ENCODE data around the gene ADGRG1.

The ADGRG1 gene

DNA sequence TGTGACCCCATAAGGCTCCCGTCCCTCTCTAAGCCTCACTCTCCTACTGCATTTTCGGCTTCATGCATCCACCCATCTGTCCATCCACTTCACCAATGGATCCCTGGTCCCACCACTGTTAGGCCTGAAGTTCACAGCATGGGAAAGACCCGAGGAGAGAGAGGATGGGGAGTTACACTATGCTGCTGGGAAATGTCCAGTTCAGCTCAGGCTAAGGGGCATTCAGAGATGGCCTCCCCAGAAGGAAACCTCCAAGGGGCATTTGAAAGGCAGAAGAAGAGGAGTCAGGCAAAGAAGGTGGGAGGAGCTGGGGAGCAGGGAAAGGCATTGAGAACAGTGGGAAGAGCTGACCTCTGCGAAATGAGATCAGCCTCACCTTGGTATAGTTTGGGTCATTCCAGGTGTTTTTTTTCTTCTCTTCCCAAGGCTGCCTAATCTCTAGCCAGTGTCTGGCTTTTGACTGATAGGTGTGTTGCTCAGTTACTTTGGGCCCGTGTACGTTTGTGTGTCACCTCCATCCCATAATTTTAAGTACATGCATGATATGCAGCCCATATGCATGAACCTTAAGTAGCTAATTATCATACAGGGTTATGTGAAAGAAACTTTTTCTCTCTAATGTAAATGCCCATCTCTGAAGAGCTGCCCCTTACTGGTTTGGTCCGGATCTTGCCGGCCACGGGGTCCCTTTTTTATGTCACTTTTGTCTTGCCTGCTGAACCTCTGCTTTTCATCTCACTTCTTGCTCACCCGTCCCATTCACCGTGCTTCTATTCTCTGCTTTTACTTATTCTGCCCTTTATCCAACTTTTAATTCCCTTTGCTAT lies 54.6 kb downstream of the ADGRG1 start:
- DNase-seq (ENCODE audit: insufficient read length, low spot score) (no peak), FAIRE-seq (no peak)
- TF ChIP-seq, protein P1, sequence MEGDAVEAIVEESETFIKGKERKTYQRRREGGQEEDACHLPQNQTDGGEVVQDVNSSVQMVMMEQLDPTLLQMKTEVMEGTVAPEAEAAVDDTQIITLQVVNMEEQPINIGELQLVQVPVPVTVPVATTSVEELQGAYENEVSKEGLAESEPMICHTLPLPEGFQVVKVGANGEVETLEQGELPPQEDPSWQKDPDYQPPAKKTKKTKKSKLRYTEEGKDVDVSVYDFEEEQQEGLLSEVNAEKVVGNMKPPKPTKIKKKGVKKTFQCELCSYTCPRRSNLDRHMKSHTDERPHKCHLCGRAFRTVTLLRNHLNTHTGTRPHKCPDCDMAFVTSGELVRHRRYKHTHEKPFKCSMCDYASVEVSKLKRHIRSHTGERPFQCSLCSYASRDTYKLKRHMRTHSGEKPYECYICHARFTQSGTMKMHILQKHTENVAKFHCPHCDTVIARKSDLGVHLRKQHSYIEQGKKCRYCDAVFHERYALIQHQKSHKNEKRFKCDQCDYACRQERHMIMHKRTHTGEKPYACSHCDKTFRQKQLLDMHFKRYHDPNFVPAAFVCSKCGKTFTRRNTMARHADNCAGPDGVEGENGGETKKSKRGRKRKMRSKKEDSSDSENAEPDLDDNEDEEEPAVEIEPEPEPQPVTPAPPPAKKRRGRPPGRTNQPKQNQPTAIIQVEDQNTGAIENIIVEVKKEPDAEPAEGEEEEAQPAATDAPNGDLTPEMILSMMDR (IDR thresholded peaks at IDR 0.05; ENCODE audit: insufficient read depth, missing control alignments) = no peak

DNA sequence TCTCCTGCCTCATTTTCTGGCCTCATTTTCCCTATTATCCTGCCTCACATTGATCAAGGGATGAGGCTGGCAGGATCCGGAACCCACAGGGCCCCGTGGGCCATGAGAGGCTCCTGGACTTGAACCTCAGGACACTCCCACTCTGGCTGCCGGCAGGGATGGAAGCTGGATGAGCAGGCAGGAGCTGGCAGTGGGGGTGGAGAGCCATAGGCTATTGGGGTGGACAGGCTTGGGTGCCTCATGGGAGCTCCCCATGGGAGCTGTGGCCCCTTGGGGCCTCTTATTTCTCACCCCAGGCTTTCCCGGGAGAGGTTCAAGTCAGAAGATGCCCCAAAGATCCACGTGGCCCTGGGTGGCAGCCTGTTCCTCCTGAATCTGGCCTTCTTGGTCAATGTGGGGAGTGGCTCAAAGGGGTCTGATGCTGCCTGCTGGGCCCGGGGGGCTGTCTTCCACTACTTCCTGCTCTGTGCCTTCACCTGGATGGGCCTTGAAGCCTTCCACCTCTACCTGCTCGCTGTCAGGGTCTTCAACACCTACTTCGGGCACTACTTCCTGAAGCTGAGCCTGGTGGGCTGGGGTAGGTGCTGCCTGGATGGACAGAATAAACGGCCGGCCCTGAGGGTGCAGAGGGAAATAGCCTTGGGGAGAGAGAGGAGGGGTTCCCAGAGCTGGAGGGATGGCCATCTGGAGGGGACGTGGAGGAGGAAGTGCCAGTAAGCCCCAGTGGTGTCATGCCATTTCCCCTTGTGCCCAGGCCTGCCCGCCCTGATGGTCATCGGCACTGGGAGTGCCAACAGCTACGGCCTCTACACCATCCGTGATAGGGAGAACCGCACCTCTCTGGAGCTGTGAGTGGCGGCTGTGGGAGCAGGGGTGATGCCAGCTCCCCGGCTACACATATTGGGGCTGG lies 55.5 kb downstream of the ADGRG1 start:
- FAIRE-seq (no peak), DNase-seq (ENCODE audit: insufficient read length, low spot score) (no peak)
- TF ChIP-seq, protein P1 (IDR thresholded peaks at IDR 0.05; ENCODE audit: insufficient read depth, missing control alignments) = no peak

DNA sequence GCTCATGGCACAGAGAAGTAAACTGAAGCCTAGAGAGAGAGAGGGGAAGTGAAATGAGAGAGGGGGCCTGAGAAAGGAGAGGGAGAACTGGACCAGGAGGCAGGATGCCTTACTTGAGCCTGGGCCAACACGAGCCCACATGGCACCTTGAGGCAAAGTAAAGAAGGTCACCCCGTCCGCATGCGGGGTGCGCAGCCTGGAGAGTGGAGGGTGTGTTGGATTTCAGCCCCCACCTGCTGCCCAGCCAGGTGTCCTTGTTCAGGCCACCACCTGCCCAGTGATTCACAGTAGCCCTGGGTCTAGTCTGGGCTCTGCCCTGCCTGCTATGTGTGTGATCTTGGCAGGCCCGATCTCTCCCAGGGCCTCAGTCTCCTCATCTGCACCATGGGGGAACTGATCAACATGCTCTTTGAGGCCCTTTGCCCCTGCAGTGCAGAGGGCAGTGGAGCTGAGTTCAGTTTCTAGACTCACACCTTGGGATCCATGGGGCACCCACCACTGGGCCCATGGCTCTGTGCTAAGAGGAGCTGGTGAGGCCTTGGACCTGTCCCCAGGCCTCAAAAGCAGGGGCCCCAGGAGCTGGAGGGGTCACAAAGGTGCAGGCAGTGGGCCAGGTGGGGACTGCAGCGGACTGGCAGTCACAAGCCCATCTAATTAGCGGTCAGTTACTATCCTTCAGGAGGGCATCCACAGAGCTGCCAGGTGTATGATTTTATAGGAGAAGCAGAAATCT lies 56.4 kb downstream of the ADGRG1 start:
- FAIRE-seq (no peak), DNase-seq (ENCODE audit: insufficient read length, low spot score) (no peak)
- TF ChIP-seq, protein P1 (IDR thresholded peaks at IDR 0.05; ENCODE audit: insufficient read depth, missing control alignments) = no peak

DNA sequence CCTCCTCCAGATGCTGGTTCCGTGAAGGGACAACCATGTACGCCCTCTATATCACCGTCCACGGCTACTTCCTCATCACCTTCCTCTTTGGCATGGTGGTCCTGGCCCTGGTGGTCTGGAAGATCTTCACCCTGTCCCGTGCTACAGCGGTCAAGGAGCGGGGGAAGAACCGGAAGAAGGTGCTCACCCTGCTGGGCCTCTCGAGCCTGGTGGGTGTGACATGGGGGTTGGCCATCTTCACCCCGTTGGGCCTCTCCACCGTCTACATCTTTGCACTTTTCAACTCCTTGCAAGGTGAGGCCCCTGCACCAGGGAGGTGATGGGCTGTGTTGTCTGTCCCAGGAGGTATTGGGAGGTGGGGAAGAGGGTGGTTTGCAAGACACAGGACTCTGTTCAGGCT lies 57.2 kb downstream of the ADGRG1 start:
- DNase-seq (ENCODE audit: insufficient read length, low spot score) = no peak
- TF ChIP-seq, protein P1 (IDR thresholded peaks at IDR 0.05; ENCODE audit: insufficient read depth, missing control alignments) = no peak
- FAIRE-seq = no peak

DNA sequence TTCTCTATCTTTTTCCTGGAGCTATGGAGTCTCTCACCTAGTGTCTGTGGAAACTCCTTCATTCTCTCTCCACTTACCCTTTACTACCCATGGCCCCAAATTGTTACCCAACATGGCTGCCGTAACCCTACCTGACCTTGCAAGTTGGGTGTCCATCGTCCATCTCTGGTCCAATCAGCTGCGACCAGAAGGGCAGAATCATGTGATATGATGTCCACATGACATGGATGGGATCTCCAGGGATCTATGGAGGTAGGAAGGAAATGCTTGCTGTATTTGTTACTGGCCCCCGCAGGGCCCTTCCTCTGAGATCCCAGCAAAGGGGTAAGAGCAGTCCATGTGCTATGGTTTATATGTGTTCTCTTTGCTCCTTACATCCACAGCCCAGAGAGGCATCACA lies 58.1 kb downstream of the ADGRG1 start:
- FAIRE-seq (no peak), DNase-seq (ENCODE audit: insufficient read length, low spot score) (no peak)
- TF ChIP-seq, protein P1 (IDR thresholded peaks at IDR 0.05; ENCODE audit: insufficient read depth, missing control alignments) = no peak

DNA sequence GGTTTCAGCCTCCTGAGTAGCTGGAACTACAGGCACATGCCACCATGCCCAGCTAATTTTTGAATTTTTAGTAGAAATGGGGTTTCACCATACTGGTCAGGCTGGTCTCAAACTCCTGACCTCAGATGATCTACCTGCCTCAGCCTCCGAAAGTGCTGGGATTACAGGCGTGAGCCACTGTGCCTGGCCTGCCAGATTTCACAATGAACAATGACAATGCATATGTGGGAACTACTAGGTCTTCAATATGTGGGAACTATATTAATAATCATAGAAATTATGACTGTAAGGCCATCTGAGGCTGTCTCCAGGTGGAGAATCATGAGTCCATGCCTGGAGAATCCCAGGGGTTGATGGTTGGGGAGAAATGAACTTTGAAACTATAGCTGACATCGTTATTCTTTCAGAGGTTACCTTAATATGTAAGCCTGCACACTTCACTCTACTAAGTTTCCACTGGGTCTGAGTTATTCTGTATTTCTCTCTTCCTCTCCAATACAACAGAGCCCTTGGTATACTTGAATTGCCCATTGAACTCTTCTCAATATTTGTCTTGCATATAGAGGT lies 59.0 kb downstream of the ADGRG1 start:
- DNase-seq (ENCODE audit: insufficient read length, low spot score) (no peak), FAIRE-seq (no peak)
- TF ChIP-seq, protein P1 (IDR thresholded peaks at IDR 0.05; ENCODE audit: insufficient read depth, missing control alignments) = no peak

All from D721Med (cell line).